PC-9 (cell line): ENCODE data around the gene ERCC3.

Experiments used
- CTCF ChIP-seq: fragments of 200-600 bp; sonication (generic); conservative IDR thresholded peaks from 2 replicates; pipeline ENCODE4 v1.6.1; 2017; ENCODE audit warnings: mixed run types, antibody characterized with exemption, mild to moderate bottlenecking, moderate library complexity
- EZH2 ChIP-seq: fragments of 200-600 bp; sonication (generic); IDR thresholded peaks from 2 replicates; pipeline ENCODE4 v1.8.0; 2017; ENCODE audit warnings: antibody characterized with exemption, low read depth

GRCh38 chr2:127270663-127271062 lies 23.3 kb downstream of the ERCC3 start:
- TF ChIP-seq CTCF (peak; percentile 55), EZH2 (no peak)
